Kidney epithelial cell (primary cell): ENCODE data around the gene MLN. TPM values are rescaled to one million over a fixed set of nuclear protein-coding genes. Genes with fewer than 3 reads are reported as not detected.

ENCODE experiments used
- DNase-seq: peaks from one replicate; pipeline ENCODE4 v3.0.0-alpha.2; 2010; ENCODE audit warnings: low read depth
- H3K27me3 ChIP-seq: 2 replicates; pipeline ENCODE4 v1.6.0; 2011; ENCODE audit warnings: low read length; ENCODE audit not compliant: control insufficient read depth, insufficient read depth
- H3K36me3 ChIP-seq: 2 replicates; pipeline ENCODE4 v1.5.1; 2011; ENCODE audit warnings: low read length; ENCODE audit not compliant: control insufficient read depth, insufficient read depth
- H3K4me3 ChIP-seq: 2 replicates; pipeline ENCODE4 v1.5.1; 2011; ENCODE audit warnings: low read depth, mild to moderate bottlenecking, control low read depth, low read length
- CTCF ChIP-seq: IDR thresholded peaks from 2 replicates; pipeline ENCODE4 v1.5.1; 2011; ENCODE audit warnings: mild to moderate bottlenecking, moderate library complexity, low read length, control low read depth, inconsistent platforms; ENCODE audit not compliant: insufficient read depth, poor library complexity, severe bottlenecking
- total RNA-seq: library from RNA; depleted of rRNA; stranded (reverse); fragments of >200 nt; gene quantifications from 2 replicates; pipeline ENCODE4 v1.2.3, GENCODE V29; 2015

The MLN gene
- total RNA-seq, 1 donor from 2014 or later: not detected

DNA sequence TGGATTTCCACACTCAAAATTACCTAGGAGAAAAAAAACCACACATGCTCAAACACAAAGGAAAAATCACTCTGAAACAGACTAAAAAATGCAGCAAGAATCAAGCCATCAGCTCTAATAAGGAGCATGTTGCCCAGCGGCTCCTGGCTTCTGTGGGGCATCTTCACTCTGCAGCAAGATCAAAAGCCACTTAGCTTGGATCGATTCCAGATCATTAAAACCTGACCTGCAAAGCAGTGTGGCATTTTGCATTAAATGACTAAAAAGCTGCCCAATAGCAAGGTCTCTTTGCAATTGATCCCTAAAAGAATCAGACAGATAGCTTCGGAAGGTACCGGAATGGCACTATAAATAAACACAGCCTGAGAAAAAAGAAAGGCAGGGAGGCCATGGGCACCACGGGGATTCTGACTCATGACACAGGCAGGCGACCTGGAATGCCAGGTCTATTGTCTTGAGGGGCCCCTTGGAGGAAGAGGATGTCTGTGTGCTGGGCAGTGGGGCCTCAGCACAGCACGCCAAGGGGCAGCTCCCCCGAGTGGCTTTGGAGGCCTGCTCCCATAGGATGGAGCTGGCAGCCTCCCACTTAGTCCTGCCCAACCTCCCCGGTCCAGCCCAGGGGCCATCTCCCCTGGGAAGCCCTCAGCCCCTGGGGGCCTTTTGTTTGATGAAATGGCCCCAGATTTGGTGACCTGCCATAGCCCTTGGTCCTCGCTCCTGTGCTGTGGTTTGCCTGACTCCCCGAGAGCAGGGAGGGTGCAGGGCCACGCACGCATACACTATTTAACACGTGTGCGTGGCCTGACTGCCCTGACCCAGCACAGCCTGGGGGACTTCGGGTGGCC is 22.4 kb downstream of the MLN start:
- Histone ChIP-seq H3K27me3 (no peaks in the 10 kb centered on the region), H3K36me3 (peaks cover 2% of the 10 kb centered on the region), H3K4me3 (no peak overlapping the region)
- DNase-seq: peak; percentile 69
- no peak for TF ChIP-seq CTCF

GRCh38 chr6:33779895-33780294 is 23.9 kb downstream of the MLN start:
- DNase-seq: no peak
- Histone ChIP-seq H3K4me3 (no peak overlapping the region), H3K27me3 (no peaks in the 10 kb centered on the region), H3K36me3 (peaks cover 4% of the 10 kb centered on the region)
- TF ChIP-seq CTCF: no peak

- TF ChIP-seq CTCF: no peak
- no peak overlapping the region for H3K4me3 ChIP-seq
- H3K36me3 ChIP-seq: peaks cover 4% of the 10 kb centered on the region
- no peak for DNase-seq
- H3K27me3 ChIP-seq: no peaks in the 10 kb centered on the region
These were observed 24.5 kb downstream of the MLN start for GRCh38 chr6:33779290-33779689.

DNA sequence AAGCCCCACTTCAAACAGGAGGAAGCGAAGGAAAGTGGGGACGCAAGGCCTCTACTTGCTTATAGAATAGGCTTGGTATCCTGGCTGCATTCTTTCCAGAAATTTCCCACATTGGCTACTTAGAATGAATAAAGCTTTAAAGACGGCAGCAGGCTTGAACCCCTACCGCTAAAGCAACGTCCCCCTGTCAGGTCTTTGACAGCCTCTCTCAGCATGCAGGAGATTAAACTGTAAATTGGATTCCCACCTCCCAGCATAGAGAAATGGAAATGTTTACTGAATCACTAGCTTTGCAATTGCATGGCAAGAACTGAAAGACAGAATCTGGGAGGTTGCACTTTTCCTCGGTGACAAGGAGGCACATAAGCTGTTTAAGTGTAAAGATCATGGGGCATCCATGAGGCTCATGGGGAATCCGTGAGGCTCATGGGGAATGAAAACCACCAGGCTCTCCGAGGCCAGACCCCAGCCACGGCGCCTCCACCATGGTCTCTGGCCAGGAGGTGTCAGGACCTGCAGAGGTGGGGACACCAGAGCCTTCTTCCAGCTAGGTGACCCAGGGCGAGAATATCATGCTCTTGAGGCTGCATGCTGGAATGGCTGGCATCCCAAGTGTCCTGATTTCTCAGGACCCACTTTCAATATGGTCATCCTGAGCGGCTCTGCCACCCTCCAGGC is 25.2 kb downstream of the MLN start:
- Histone ChIP-seq H3K36me3 (peaks cover 4% of the 10 kb centered on the region), H3K4me3 (no peak overlapping the region), H3K27me3 (no peaks in the 10 kb centered on the region)
- TF ChIP-seq CTCF: no peak
- no peak for DNase-seq

DNA sequence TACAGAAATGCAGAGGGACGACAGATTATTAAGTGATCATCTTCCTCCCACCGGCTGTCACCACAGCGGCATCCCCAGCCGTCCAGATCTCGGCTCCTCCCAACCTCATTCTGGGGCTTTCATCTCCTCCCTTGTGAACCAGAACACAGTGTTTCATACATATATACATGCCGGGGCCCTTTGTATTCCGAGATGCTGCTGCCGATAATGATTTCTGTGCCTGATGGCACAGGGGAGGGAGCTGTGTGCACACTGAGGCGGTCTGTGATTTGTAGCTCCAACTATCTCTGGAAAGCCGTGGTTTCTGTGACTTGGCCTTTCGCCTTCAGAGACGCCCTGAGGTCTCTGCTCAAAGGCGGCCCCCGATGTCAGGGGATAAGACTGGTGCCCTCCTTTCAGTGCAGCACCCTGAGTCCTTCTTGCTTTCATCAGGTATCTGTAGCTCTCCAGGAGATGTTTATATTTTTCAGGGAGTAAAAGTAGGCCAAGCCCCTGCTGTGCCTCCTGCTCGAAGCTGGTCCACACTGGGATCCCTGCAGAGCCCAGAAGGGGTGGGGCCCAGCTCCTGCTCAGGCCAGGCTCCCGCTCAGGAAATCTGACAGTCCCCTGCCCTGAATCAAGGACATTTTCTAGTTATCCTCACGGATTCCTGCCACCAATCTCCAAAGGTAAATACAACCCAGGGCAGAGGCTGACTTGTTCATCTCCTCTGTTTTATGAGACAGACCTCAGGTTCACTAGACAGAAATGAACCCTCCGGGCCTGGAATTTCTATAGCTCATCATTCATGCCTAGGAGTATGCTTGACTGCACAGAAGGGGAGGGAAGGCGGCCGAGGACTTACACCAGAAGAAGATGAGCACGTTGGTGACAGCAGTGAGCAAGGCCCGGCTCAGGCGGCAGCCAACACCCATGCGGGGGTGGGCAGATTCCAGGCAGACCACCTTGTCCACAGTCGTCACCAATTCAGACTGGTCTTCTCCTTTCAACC is 26.1 kb downstream of the MLN start:
- Histone ChIP-seq H3K4me3 (no peak overlapping the region), H3K27me3 (no peaks in the 10 kb centered on the region), H3K36me3 (peaks cover 5% of the 10 kb centered on the region)
- no peak for TF ChIP-seq CTCF
- no peak for DNase-seq
